Chondrocyte (in vitro differentiated cells): ENCODE data around the gene CD274. TPM values are rescaled to one million over a fixed set of nuclear protein-coding genes. Genes with fewer than 3 reads are reported as not detected.

Experiments
- DNase-seq: peaks from one replicate; pipeline ENCODE4 v3.0.0; 2021; ENCODE audit warnings: mixed read lengths, low spot score
- H3K27ac Mint-ChIP-seq: one replicate; pipeline ENCODE4 v1.8.0; 2021; ENCODE audit warnings: mild to moderate bottlenecking, moderate library complexity, mixed read lengths; ENCODE audit not compliant: unreplicated experiment
- H3K27me3 Mint-ChIP-seq: 2 replicates; pipeline ENCODE4 v1.8.0; 2021; ENCODE audit warnings: low read depth, mixed read lengths
- H3K36me3 Mint-ChIP-seq: 2 replicates; pipeline ENCODE4 v1.8.0; 2021; ENCODE audit warnings: low read depth, mixed read lengths
- H3K4me1 Mint-ChIP-seq: 2 replicates; pipeline ENCODE4 v1.8.0; 2021; ENCODE audit warnings: low read depth, mild to moderate bottlenecking, mixed read lengths
- H3K4me3 Mint-ChIP-seq: one replicate; pipeline ENCODE4 v1.8.0; 2021; ENCODE audit warnings: mild to moderate bottlenecking, moderate library complexity, mixed read lengths; ENCODE audit not compliant: unreplicated experiment
- H3K9me3 Mint-ChIP-seq: 2 replicates; pipeline ENCODE4 v1.8.0; 2021; ENCODE audit warnings: low read depth, mixed read lengths
- CTCF ChIP-seq: fragments of 200-600 bp; sonication (generic); IDR thresholded peaks from 2 replicates; pipeline ENCODE4 v1.5.0; 2021; ENCODE audit warnings: antibody characterized with exemption, mild to moderate bottlenecking, moderate library complexity
- total RNA-seq: library from RNA; stranded (reverse); gene quantifications from 3 replicates; pipeline ENCODE4 v1.2.1, GENCODE V29; 2021

CD274 gene
- total RNA-seq, 1 donor from 2014 or later: 0.12 TPM

- no peaks in the 10 kb centered on the region for H3K9me3 Mint-ChIP-seq
- no peaks in the 10 kb centered on the region for H3K27me3 Mint-ChIP-seq
- H3K27ac Mint-ChIP-seq: no peak overlapping the region
- H3K4me3 Mint-ChIP-seq: no peak overlapping the region
- H3K4me1 Mint-ChIP-seq: peaks cover 9% of the 10 kb centered on the region
- no peak for TF ChIP-seq CTCF
- no peaks in the 10 kb centered on the region for H3K36me3 Mint-ChIP-seq
- no peak for DNase-seq
These were observed 3.7 kb upstream of the CD274 start for GRCh38 chr9:5446451-5447236.

- Mint-ChIP-seq H3K36me3 (no peaks in the 10 kb centered on the region), H3K4me3 (no peak overlapping the region), H3K27me3 (no peaks in the 10 kb centered on the region), H3K4me1 (peaks cover 9% of the 10 kb centered on the region), H3K9me3 (no peaks in the 10 kb centered on the region), H3K27ac (no peak overlapping the region)
- no peak for TF ChIP-seq CTCF
- no peak for DNase-seq
These were observed 3.0 kb upstream of the CD274 start for GRCh38 chr9:5447337-5447736.

GRCh38 chr9:5448016-5448415 lies 2.3 kb upstream of the CD274 start:
- DNase-seq: no peak
- no peaks in the 10 kb centered on the region for H3K27me3 Mint-ChIP-seq
- H3K36me3 Mint-ChIP-seq: no peaks in the 10 kb centered on the region
- no peak overlapping the region for H3K27ac Mint-ChIP-seq
- peaks cover 9% of the 10 kb centered on the region for H3K4me1 Mint-ChIP-seq
- H3K9me3 Mint-ChIP-seq: no peaks in the 10 kb centered on the region
- H3K4me3 Mint-ChIP-seq: no peak overlapping the region
- TF ChIP-seq CTCF: no peak

GRCh38 chr9:5448461-5449435 lies 1.6 kb upstream of the CD274 start:
- Mint-ChIP-seq H3K4me1 (peaks cover 9% of the 10 kb centered on the region), H3K4me3 (no peak overlapping the region), H3K27ac (no peak overlapping the region), H3K9me3 (no peaks in the 10 kb centered on the region), H3K27me3 (no peaks in the 10 kb centered on the region), H3K36me3 (no peaks in the 10 kb centered on the region)
- DNase-seq: no peak
- no peak for TF ChIP-seq CTCF
